ENCODE data around the gene LGALS7.
"Not testable (repeated sequence)": the region's sequence is repeated elsewhere in the genome, so short reads cannot be mapped to it uniquely, and the experiment has no call there.

The LGALS7 gene

GRCh38 chr19:38793671-38794070 lies 20.4 kb upstream of the LGALS7 start:
- no peaks in the 10 kb centered on the region for H3K27me3 ChIP-seq (ENCODE audit: low read length)
- H3K4me2 ChIP-seq (ENCODE audit: low read depth, low read length, poor library complexity, severe bottlenecking), result no peak overlapping the region
- TF ChIP-seq CTCF (IDR thresholded peaks at IDR 0.05; ENCODE audit: insufficient read depth, low read length, poor library complexity, severe bottlenecking), result no peak
- no peak for TF ChIP-seq EZH2phosphoT487 (conservative IDR thresholded peaks at IDR 0.05; ENCODE audit: low read length)

GRCh38 chr19:38793177-38793576 lies 19.9 kb upstream of the LGALS7 start:
- no peak for TF ChIP-seq CTCF (IDR thresholded peaks at IDR 0.05; ENCODE audit: insufficient read depth, low read length, poor library complexity, severe bottlenecking)
- no peak for TF ChIP-seq EZH2phosphoT487 (conservative IDR thresholded peaks at IDR 0.05; ENCODE audit: low read length)
- H2AFZ ChIP-seq (ENCODE audit: low read depth, low read length, severe bottlenecking), result no peak overlapping the region

More at GRCh38 chr19:38793671-38794070, 20.4 kb upstream of the LGALS7 start:
- no peaks in the 10 kb centered on the region for H3K79me2 ChIP-seq (ENCODE audit: insufficient read depth, low read length)
- H3K27ac ChIP-seq (ENCODE audit: low read depth, low read length), result no peak overlapping the region
- no peak overlapping the region for H2AFZ ChIP-seq (ENCODE audit: low read depth, low read length, severe bottlenecking)
- H4K20me1 ChIP-seq (ENCODE audit: low read depth, low read length), result no peaks in the 10 kb centered on the region
- no peaks in the 10 kb centered on the region for H3K9me2 ChIP-seq (replicated peaks; ENCODE audit: insufficient read depth, low read length)
- no peaks in the 10 kb centered on the region for H3K9me3 ChIP-seq (ENCODE audit: insufficient read depth, low read length)
- no peak overlapping the region for H3K9ac ChIP-seq (ENCODE audit: low read length)
- H3F3A ChIP-seq (ENCODE audit: insufficient read depth), result no peaks in the 10 kb centered on the region
- H3K4me3 ChIP-seq (ENCODE audit: insufficient read depth, low read length, poor library complexity, severe bottlenecking), result no peak overlapping the region
- H3K36me3 ChIP-seq (ENCODE audit: low read length), result no peaks in the 10 kb centered on the region

GRCh38 chr19:38792250-38793111 lies 19.2 kb upstream of the LGALS7 start:
- Histone ChIP-seq H3K36me3 (ENCODE audit: low read length) (no peaks in the 10 kb centered on the region), H3K9ac (ENCODE audit: low read length) (no peak overlapping the region), H3K27ac (ENCODE audit: low read depth, low read length) (no peak overlapping the region), H3K9me2 (replicated peaks; ENCODE audit: insufficient read depth, low read length) (no peaks in the 10 kb centered on the region), H2AFZ (ENCODE audit: low read depth, low read length, severe bottlenecking) (no peak overlapping the region), H3K4me2 (ENCODE audit: low read depth, low read length, poor library complexity, severe bottlenecking) (no peak overlapping the region), H3K27me3 (ENCODE audit: low read length) (no peaks in the 10 kb centered on the region), H4K20me1 (ENCODE audit: low read depth, low read length) (no peaks in the 10 kb centered on the region), H3K4me3 (ENCODE audit: insufficient read depth, low read length, poor library complexity, severe bottlenecking) (no peak overlapping the region), H3F3A (ENCODE audit: insufficient read depth) (no peaks in the 10 kb centered on the region), H3K9me3 (ENCODE audit: insufficient read depth, low read length) (no peaks in the 10 kb centered on the region), H3K79me2 (ENCODE audit: insufficient read depth, low read length) (no peaks in the 10 kb centered on the region)
- no peak for TF ChIP-seq EZH2phosphoT487 (conservative IDR thresholded peaks at IDR 0.05; ENCODE audit: low read length)
- TF ChIP-seq CTCF (IDR thresholded peaks at IDR 0.05; ENCODE audit: insufficient read depth, low read length, poor library complexity, severe bottlenecking), result no peak

More at GRCh38 chr19:38793177-38793576, 19.9 kb upstream of the LGALS7 start:
- H3K27me3 ChIP-seq (ENCODE audit: low read length), result no peaks in the 10 kb centered on the region
- no peak overlapping the region for H3K27ac ChIP-seq (ENCODE audit: low read depth, low read length)
- no peak overlapping the region for H3K9ac ChIP-seq (ENCODE audit: low read length)
- H3K4me3 ChIP-seq (ENCODE audit: insufficient read depth, low read length, poor library complexity, severe bottlenecking), result no peak overlapping the region
- no peaks in the 10 kb centered on the region for H3K9me2 ChIP-seq (replicated peaks; ENCODE audit: insufficient read depth, low read length)
- no peaks in the 10 kb centered on the region for H3K36me3 ChIP-seq (ENCODE audit: low read length)
- H3K4me2 ChIP-seq (ENCODE audit: low read depth, low read length, poor library complexity, severe bottlenecking), result no peak overlapping the region
- H3K79me2 ChIP-seq (ENCODE audit: insufficient read depth, low read length), result no peaks in the 10 kb centered on the region
- no peaks in the 10 kb centered on the region for H3K9me3 ChIP-seq (ENCODE audit: insufficient read depth, low read length)
- H4K20me1 ChIP-seq (ENCODE audit: low read depth, low read length), result no peaks in the 10 kb centered on the region
- H3F3A ChIP-seq (ENCODE audit: insufficient read depth), result no peaks in the 10 kb centered on the region

GRCh38 chr19:38791451-38792064 lies 18.2 kb upstream of the LGALS7 start:
- not testable (repeated sequence) for H3K4me3 ChIP-seq (ENCODE audit: insufficient read depth, low read length, poor library complexity, severe bottlenecking); H3K4me2 ChIP-seq (ENCODE audit: low read depth, low read length, poor library complexity, severe bottlenecking); H3K9me2 ChIP-seq (replicated peaks; ENCODE audit: insufficient read depth, low read length); H3K27me3 ChIP-seq (ENCODE audit: low read length); H3K9me3 ChIP-seq (ENCODE audit: insufficient read depth, low read length); H3K36me3 ChIP-seq (ENCODE audit: low read length); H3K79me2 ChIP-seq (ENCODE audit: insufficient read depth, low read length); H3K9ac ChIP-seq (ENCODE audit: low read length); H3F3A ChIP-seq (ENCODE audit: insufficient read depth); H3K27ac ChIP-seq (ENCODE audit: low read depth, low read length); H2AFZ ChIP-seq (ENCODE audit: low read depth, low read length, severe bottlenecking); H4K20me1 ChIP-seq (ENCODE audit: low read depth, low read length)

GRCh38 chr19:38790507-38791403 lies 17.4 kb upstream of the LGALS7 start:
- H3K9me2 ChIP-seq (replicated peaks; ENCODE audit: insufficient read depth, low read length); H3K79me2 ChIP-seq (ENCODE audit: insufficient read depth, low read length); H3K9ac ChIP-seq (ENCODE audit: low read length); H3K27me3 ChIP-seq (ENCODE audit: low read length); H3K36me3 ChIP-seq (ENCODE audit: low read length); H4K20me1 ChIP-seq (ENCODE audit: low read depth, low read length); H3K4me3 ChIP-seq (ENCODE audit: insufficient read depth, low read length, poor library complexity, severe bottlenecking); H3K27ac ChIP-seq (ENCODE audit: low read depth, low read length); H3F3A ChIP-seq (ENCODE audit: insufficient read depth); H3K4me2 ChIP-seq (ENCODE audit: low read depth, low read length, poor library complexity, severe bottlenecking); H2AFZ ChIP-seq (ENCODE audit: low read depth, low read length, severe bottlenecking); H3K9me3 ChIP-seq (ENCODE audit: insufficient read depth, low read length): not testable (repeated sequence)

All from SU-DHL-6 (cell line).